Measurements from ENCODE around the gene ZCCHC14.
"Not testable (repeated sequence)": the region's sequence is repeated elsewhere in the genome, so short reads cannot be mapped to it uniquely, and the experiment has no call there.

GRCh38 chr16:87362828-87363559 lies 129.8 kb downstream of the ZCCHC14 start:
- TF ChIP-seq EZH2phosphoT487 (IDR thresholded peaks at IDR 0.05; ENCODE audit: insufficient read depth, low read depth); EZH2 (IDR thresholded peaks at IDR 0.05; ENCODE audit: insufficient read depth, poor library complexity, severe bottlenecking): not testable (repeated sequence)
